Smooth muscle cell (in vitro differentiated cells): Measurements from ENCODE around the gene HSPB9. TPM values are rescaled to one million over a fixed set of nuclear protein-coding genes. Genes with fewer than 3 reads are reported as not detected.

Source experiments
- DNase-seq: peaks from one replicate; lab custom pipeline; 2025; ENCODE audit not compliant: unreplicated experiment; lab: John Stamatoyannopoulos, UW
- H2AFZ ChIP-seq: fragments of 200-600 bp; sonication (generic); 2 replicates; pipeline ENCODE4 v1.6.0; 2016; ENCODE audit warnings: antibody characterized with exemption, low read depth, mild to moderate bottlenecking
- H3F3A ChIP-seq: fragments of 200-600 bp; sonication (generic); 2 replicates; pipeline ENCODE4 v1.6.0; 2017; ENCODE audit warnings: antibody characterized with exemption, low read depth
- H3K27ac ChIP-seq: fragments of 200-600 bp; sonication (generic); 2 replicates; pipeline ENCODE4 v1.5.1; 2016; ENCODE audit warnings: low read depth, mild to moderate bottlenecking
- H3K27me3 ChIP-seq: fragments of 200-600 bp; sonication (generic); 2 replicates; pipeline ENCODE4 v1.6.1; 2016; ENCODE audit warnings: low read depth, mild to moderate bottlenecking
- H3K36me3 ChIP-seq: fragments of 200-600 bp; sonication (generic); 2 replicates; pipeline ENCODE4 v1.5.1; 2016; ENCODE audit warnings: low read depth
- H3K4me1 ChIP-seq: fragments of 200-600 bp; sonication (generic); 2 replicates; pipeline ENCODE4 v1.5.1; 2016; ENCODE audit warnings: low read depth
- H3K4me2 ChIP-seq: fragments of 200-600 bp; sonication (generic); 2 replicates; pipeline ENCODE4 v1.6.0; 2016; ENCODE audit warnings: mild to moderate bottlenecking
- H3K4me3 ChIP-seq: fragments of 200-600 bp; sonication (generic); 2 replicates; pipeline ENCODE4 v1.5.1; 2016; ENCODE audit warnings: mild to moderate bottlenecking
- H3K79me2 ChIP-seq: fragments of 200-600 bp; sonication (generic); 2 replicates; pipeline ENCODE4 v1.6.0; 2016; ENCODE audit warnings: low read depth, mild to moderate bottlenecking
- H3K9ac ChIP-seq: fragments of 200-600 bp; sonication (generic); 2 replicates; pipeline ENCODE4 v1.6.0; 2016; ENCODE audit warnings: low read depth
- H3K9me3 ChIP-seq: fragments of 200-600 bp; sonication (generic); replicated peaks from 2 replicates; pipeline ENCODE4 v1.5.1; 2016; ENCODE audit warnings: low read depth
- H4K20me1 ChIP-seq: fragments of 200-600 bp; sonication (generic); 2 replicates; pipeline ENCODE4 v1.6.0; 2016; ENCODE audit warnings: low read depth
- CTCF ChIP-seq: fragments of 200-600 bp; sonication (generic); IDR thresholded peaks from 2 replicates; pipeline ENCODE4 v1.5.1; 2017; ENCODE audit warnings: borderline replicate concordance, mild to moderate bottlenecking, antibody characterized with exemption; ENCODE audit not compliant: insufficient read depth, poor library complexity, severe bottlenecking
- WGBS: methylation state at CpG from one replicate; pipeline ENCODE4 v1.1.7; 2016; ENCODE audit warnings: low lambda C conversion rate; 5-methylcytosine and 5-hydroxymethylcytosine counted together
- polyA plus RNA-seq: library from polyadenylated mRNA; unstranded; fragments of >200 nt; fragmentation: Nextera tagmentation; extraction: Ambion mirVana; gene quantifications from 2 replicates; pipeline ENCODE4 v1.2.1, GENCODE V29; 2016
- total RNA-seq: library from RNA; depleted of rRNA; stranded (reverse); fragments of >200 nt; gene quantifications from 2 replicates; pipeline ENCODE4 v1.2.3, GENCODE V29; 2014

Gene HSPB9
- total and polyA plus RNA-seq, 2 experiments from 2014 or later: 0.39 TPM; not detected in 1

GRCh38 chr17:42133461-42134041 is 10.9 kb downstream of the HSPB9 start:
- Histone ChIP-seq H3K4me1 (peaks cover 8% of the 10 kb centered on the region), H3F3A (peaks cover 7% of the 10 kb centered on the region), H3K27me3 (no peaks in the 10 kb centered on the region), H3K9ac (no peak overlapping the region), H3K4me3 (no peak overlapping the region), H3K36me3 (no peaks in the 10 kb centered on the region), H3K27ac (peak overlapping the region; percentile 70), H3K79me2 (peaks cover 59% of the 10 kb centered on the region), H3K9me3 (no peaks in the 10 kb centered on the region), H4K20me1 (peaks cover 94% of the 10 kb centered on the region), H3K4me2 (peak overlapping the region; percentile 51), H2AFZ (no peak overlapping the region)
- WGBS: 88% methylated on average over 4 of the region's 4 CpGs
- DNase-seq: no peak
- no peak for TF ChIP-seq CTCF

- Histone ChIP-seq H4K20me1 (peaks cover 99% of the 10 kb centered on the region), H3F3A (peaks cover 7% of the 10 kb centered on the region), H3K4me1 (peaks cover 8% of the 10 kb centered on the region), H3K9ac (no peak overlapping the region), H3K27me3 (no peaks in the 10 kb centered on the region), H3K79me2 (peaks cover 74% of the 10 kb centered on the region), H3K4me2 (no peak overlapping the region), H3K9me3 (no peaks in the 10 kb centered on the region), H3K36me3 (no peaks in the 10 kb centered on the region), H3K27ac (peak overlapping the region; percentile 22), H3K4me3 (no peak overlapping the region), H2AFZ (no peak overlapping the region)
- no peak for TF ChIP-seq CTCF
- no peak for DNase-seq
- WGBS: 96% methylated on average over 6 of the region's 6 CpGs
These were observed 12.5 kb downstream of the HSPB9 start for GRCh38 chr17:42135151-42135550.

GRCh38 chr17:42135664-42136653 is 13.4 kb downstream of the HSPB9 start:
- Histone ChIP-seq H3K4me2 (no peak overlapping the region), H3K27me3 (no peaks in the 10 kb centered on the region), H3K27ac (peak overlapping the region; percentile 22), H3K36me3 (no peaks in the 10 kb centered on the region), H4K20me1 (peaks cover 97% of the 10 kb centered on the region), H2AFZ (no peak overlapping the region), H3K4me3 (no peak overlapping the region), H3K9me3 (no peaks in the 10 kb centered on the region), H3K9ac (no peak overlapping the region), H3K4me1 (peaks cover 8% of the 10 kb centered on the region), H3F3A (peaks cover 11% of the 10 kb centered on the region), H3K79me2 (peaks cover 72% of the 10 kb centered on the region)
- WGBS: 78% methylated on average over 15 of the region's 15 CpGs
- TF ChIP-seq CTCF: no peak
- DNase-seq: no peak
